Heart right ventricle (tissue), 16 donors: ENCODE results near the gene PLXND1. TPM values are rescaled to one million over a fixed set of nuclear protein-coding genes. Genes with fewer than 3 reads are reported as not detected.

Source experiments
- ATAC-seq, 8 donors: fragments of 200-7000 bp; cut with Tn5 transposase; one replicate each; pipeline ENCODE4 v1.9.1; 2020; ENCODE audit warnings: mild to moderate bottlenecking in 8 of 8, moderate library complexity in 8 of 8, moderate number of reproducible peaks in 1 of 8
- DNase-seq, 2 donors: peaks; one replicate each; pipeline ENCODE4 v3.0.0-alpha.2; 2020
- H3K27ac ChIP-seq, 10 donors: fragments of 200-600 bp; sonication (generic) in 2 of 10; one replicate each; pipeline versions ENCODE4 v1.5.0 to v1.8.0; 2020 to 2022; ENCODE audit warnings: mild to moderate bottlenecking in 3 of 10
- H3K27me3 ChIP-seq, 7 donors: fragments of 200-600 bp; one replicate each; pipeline ENCODE4 v1.8.0; 2021 to 2022; ENCODE audit warnings: mild to moderate bottlenecking in 2 of 7
- H3K36me3 ChIP-seq, 9 donors: fragments of 200-600 bp; sonication (generic) in 1 of 9; one replicate each; pipeline versions ENCODE4 v1.5.0 to v1.8.0; 2020 to 2022; ENCODE audit warnings: mild to moderate bottlenecking in 2 of 9
- H3K4me1 ChIP-seq, 9 donors: fragments of 200-600 bp; sonication (generic) in 1 of 9; one replicate each; pipeline versions ENCODE4 v1.5.0 to v1.8.0; 2020 to 2022; ENCODE audit warnings: mild to moderate bottlenecking in 4 of 9
- H3K4me3 ChIP-seq, 10 donors: fragments of 200-600 bp; sonication (generic) in 2 of 10; one replicate each; pipeline versions ENCODE4 v1.5.0 to v1.8.0; 2020 to 2022; ENCODE audit warnings: mild to moderate bottlenecking in 7 of 10, moderate library complexity in 2 of 10
- H3K9me3 ChIP-seq, 11 donors: fragments of 200-600 bp in 10 of 11; sonication (generic) in 2 of 11; one replicate each; pipeline versions ENCODE4 v1.5.0 to v1.8.0; 2013 to 2022; ENCODE audit warnings: mild to moderate bottlenecking in 2 of 11, control low read depth in 1 of 11, moderate library complexity in 1 of 11
- WGBS, 2 donors: extraction: QIAGEN DNeasy Blood & Tissue Kit; methylation state at CpG; one replicate each; pipeline ENCODE4 v1.1.7; 2013; ENCODE audit warnings: inconsistent platforms in 1 of 2; 5-methylcytosine and 5-hydroxymethylcytosine counted together
- intact Hi-C, 10 donors: fragments of 100-400 bp; cut with DNase I; formaldehyde crosslinking; loops; one replicate each; pipeline versions ENCODE4 v1.11.1 to v1.14.2; 2022
- polyA plus RNA-seq, 2 donors: library from polyadenylated mRNA; stranded (reverse); fragments of 200-250 nt; gene quantifications; one replicate each; pipeline ENCODE4 v1.2.3, GENCODE V29; 2013
- total RNA-seq, 10 donors: library from RNA; stranded (reverse); fragmentation: NEBNext Ultra II Directional in 3 of 10; extraction: Animal tissue kit (Norgen Biotek cat#: 25700) in 3 of 10; gene quantifications; one replicate each; pipeline versions ENCODE4 v1.2.1 to v1.2.4, GENCODE V29; 2021 to 2023
- TF ChIP-seq, protein P1 (sequence below), 9 donors: fragments of 200-600 bp; sonication (generic) in 2 of 9; IDR thresholded peaks; one replicate each; pipeline versions ENCODE4 v1.5.0 to v1.8.0; 2021 to 2022; ENCODE audit warnings: antibody characterized with exemption in 9 of 9, mild to moderate bottlenecking in 5 of 9, moderate library complexity in 1 of 9
- donor health status: Arrhythmogenic right ventricular cardiomyopathy.
- donor health status: ischemic (EF 13 %, LVEDD 7.1; RV severe dilation, severe dysfunction).
- donor health status: healthy with polysubstance abuse.
- donor health status: DM: no; HTN: yes; CAD: no.
- donor health status: DM: no; HTN: no; CAD: no.
- donor health status: ischemic (EF 25% LVEDD 6.9; RV normal size, moderate dysfunction).
- donor health status: ischemic (EF 25% LVEDD 5.7; RV mildly dilated, moderate dysfunction).
- donor health status: healthy.
- donor health status: DM: yes; HTN: yes; CAD: no.
- donor health status: Ischemic cardiomyopathy.
- donor health status: ischemic (EF 35%, LVEDD 5.7; RV mildly dilated, moderate dysfunction).
- donor health status: nonischemic (EF 11% LVEDD 7.7; RV severe dilation, severe dysfunction).
- donor health status: DM: yes; HTN: yes; CAD: no.
- donor health status: PGD.
- donor health status: ischemic (EF 29% LVEDD 5.4; RV normal size, mild dysfunction).
- donor health status: nonischemic (EF 23%, LVEDD 6.1; RV moderate dilation, normal function).

PLXND1 gene
- total and polyA plus RNA-seq, 12 donors = 40.9 to 169 (median 65.8) TPM

DNA sequence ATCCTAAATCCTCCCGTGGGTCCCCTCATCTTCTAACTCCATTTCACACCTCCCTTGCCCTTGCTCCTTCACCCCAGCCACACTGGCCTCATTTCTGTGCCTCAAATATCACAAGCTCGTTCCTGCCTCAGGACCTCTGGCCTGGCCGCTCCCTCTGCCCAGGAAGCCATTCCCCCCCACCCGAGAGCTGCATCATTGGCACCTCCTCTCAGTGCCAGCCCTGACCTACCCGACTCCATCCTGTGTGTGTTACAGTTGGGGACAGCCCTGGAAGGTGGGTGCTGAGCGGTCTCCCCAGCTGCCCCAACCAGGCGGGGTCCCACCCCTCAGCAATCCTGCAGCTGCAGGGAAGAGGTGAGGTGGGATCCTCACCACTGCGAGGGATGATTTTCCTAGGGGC, 14.5 kb downstream of the PLXND1 start:
- 60 to 68% methylated on average over 8 of the region's 8 CpGs for WGBS, 2 donors
- DNase-seq (no peak), ATAC-seq (no peak)
- no peaks in the 10 kb centered on the region for H3K9me3 ChIP-seq
- peaks cover 40 to 100% (median 96%) of the 10 kb centered on the region in 9 donors for H3K4me1 ChIP-seq
- TF ChIP-seq, protein P1, sequence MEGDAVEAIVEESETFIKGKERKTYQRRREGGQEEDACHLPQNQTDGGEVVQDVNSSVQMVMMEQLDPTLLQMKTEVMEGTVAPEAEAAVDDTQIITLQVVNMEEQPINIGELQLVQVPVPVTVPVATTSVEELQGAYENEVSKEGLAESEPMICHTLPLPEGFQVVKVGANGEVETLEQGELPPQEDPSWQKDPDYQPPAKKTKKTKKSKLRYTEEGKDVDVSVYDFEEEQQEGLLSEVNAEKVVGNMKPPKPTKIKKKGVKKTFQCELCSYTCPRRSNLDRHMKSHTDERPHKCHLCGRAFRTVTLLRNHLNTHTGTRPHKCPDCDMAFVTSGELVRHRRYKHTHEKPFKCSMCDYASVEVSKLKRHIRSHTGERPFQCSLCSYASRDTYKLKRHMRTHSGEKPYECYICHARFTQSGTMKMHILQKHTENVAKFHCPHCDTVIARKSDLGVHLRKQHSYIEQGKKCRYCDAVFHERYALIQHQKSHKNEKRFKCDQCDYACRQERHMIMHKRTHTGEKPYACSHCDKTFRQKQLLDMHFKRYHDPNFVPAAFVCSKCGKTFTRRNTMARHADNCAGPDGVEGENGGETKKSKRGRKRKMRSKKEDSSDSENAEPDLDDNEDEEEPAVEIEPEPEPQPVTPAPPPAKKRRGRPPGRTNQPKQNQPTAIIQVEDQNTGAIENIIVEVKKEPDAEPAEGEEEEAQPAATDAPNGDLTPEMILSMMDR (IDR thresholded peaks at IDR 0.05) = no peak
- H3K4me3 ChIP-seq = peak overlapping the region in 5 of 10 donors; percentile 14 to 37 (median 30)
- no peaks in the 10 kb centered on the region for H3K27me3 ChIP-seq
- intact Hi-C loops = loop anchor here in 2 of 10 donors (5.0 to 10.0 kb wide), 2 partner anchors 35 to 97 kb away; no protein-coding TSS in a partner anchor
- H3K36me3 ChIP-seq = peaks cover 0 to 32% (median 0%) of the 10 kb centered on the region in 9 donors
- H3K27ac ChIP-seq = peak overlapping the region; percentile 74 to 99 (median 92)

DNA sequence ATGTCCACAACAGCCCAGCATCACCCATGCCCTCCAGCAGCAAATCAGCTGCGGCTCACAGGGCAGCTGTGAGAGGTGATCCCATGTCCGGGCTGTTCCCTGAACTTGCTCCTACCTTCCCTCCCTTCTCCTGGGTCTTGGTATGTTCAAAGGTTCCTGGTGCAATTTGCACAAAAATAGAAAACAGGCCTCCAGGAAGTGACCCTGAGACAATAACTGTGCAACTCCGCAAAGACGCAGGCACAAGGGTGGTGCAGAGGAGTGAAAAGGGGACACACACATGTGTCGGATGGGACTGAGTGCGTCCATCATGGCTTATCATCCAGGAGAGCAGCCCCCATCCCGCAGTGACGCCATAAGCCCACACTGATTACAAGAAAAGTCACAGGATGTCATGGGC, 16.3 kb downstream of the PLXND1 start:
- H3K27me3 ChIP-seq = no peaks in the 10 kb centered on the region
- H3K27ac ChIP-seq = peak overlapping the region in 8 of 10 donors; percentile 13 to 99 (median 63)
- TF ChIP-seq, protein P1 (IDR thresholded peaks at IDR 0.05) = no peak
- no peak for ATAC-seq
- intact Hi-C loops = loop anchor here in 2 of 10 donors (5.0 to 10.0 kb wide), 2 partner anchors 33 to 95 kb away; no protein-coding TSS in a partner anchor
- H3K36me3 ChIP-seq = peaks cover 0 to 49% (median 12%) of the 10 kb centered on the region in 9 donors
- H3K9me3 ChIP-seq = no peaks in the 10 kb centered on the region
- H3K4me1 ChIP-seq = peaks cover 30 to 93% (median 83%) of the 10 kb centered on the region in 9 donors
- WGBS, 2 donors = 52 to 53% methylated on average over 8 of the region's 8 CpGs
- H3K4me3 ChIP-seq = peak overlapping the region in 3 of 10 donors; percentile 4 to 8 (median 4)
- DNase-seq = no peak

DNA sequence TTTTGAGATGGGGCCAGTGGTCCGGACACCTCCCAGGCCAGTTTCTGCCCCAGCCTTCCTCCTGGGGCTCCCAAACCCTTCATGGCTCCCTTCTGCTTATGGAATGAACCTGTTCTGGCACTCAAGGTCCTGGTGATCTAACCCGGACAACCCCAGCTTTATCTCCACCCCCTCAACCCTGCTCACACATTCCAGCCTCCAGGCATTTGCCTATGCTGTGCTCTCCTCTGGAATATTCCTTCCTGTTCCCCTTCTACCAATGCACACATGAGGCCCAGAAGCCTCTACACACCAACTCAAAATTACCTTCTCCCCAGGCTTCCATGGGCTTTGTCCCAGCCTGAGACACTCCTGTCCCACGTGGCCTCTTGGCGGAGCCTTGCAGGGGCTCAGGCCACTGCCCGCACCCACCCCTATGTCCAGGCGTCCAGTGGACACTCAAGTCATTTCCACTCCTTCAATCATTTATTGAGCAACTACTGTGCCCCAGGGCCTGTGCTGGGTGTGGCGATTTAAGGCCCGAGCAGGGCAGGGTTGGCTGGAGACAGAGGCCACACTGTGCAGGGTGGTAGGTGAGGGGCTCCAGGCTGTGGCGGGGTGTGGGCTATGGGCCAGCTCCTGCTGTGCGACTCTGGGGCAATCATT, 18.8 kb downstream of the PLXND1 start:
- ATAC-seq (no peak), DNase-seq (no peak)
- Histone ChIP-seq H3K27me3 (no peaks in the 10 kb centered on the region), H3K36me3 (peaks cover 0 to 74% (median 15%) of the 10 kb centered on the region in 9 donors), H3K4me1 (peaks cover 19 to 68% (median 58%) of the 10 kb centered on the region in 9 donors), H3K27ac (peak overlapping the region in 7 of 10 donors; percentile 6 to 90 (median 41)), H3K9me3 (no peaks in the 10 kb centered on the region), H3K4me3 (no peak overlapping the region)
- intact Hi-C loops = no loop called here
- 82 to 90% methylated on average over 10 of the region's 10 CpGs for WGBS, 2 donors
- TF ChIP-seq, protein P1 (IDR thresholded peaks at IDR 0.05) = no peak

DNA sequence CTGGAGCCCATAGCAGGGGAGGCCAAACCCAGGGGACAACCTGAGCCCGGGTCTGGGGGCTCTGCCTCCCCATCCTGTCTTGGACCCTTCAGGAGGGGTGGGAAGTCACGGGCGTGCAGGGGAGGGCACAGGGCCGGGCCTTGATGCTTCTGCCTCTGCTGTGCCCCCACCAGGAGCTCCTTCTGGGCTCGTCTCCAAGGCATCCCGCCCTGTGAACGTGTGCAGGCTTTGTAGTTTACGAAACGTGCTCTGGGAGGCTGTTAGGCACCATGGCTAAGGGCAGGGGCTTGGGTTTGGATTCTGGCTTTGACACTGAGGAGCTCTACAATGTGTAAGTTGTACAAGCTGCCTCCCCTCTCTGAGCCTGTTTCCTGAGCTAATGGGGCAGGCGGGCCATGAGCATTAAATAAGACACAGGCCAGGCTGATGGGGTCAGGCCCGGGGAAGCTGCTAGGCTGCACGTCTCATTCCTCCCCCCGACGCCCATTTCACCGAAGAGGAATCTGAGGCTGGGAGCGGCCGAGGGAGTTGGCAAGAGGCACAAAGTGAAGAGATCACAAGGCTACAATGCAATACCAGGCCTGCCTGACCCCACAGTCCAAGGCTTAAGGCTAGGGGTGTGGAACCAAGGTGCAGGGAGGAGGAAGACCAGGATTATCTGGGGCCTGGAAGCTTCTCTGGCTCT, 19.6 kb downstream of the PLXND1 start:
- TF ChIP-seq, protein P1 (IDR thresholded peaks at IDR 0.05) = no peak
- WGBS, 2 donors = 60 to 62% methylated on average over 17 of the region's 17 CpGs
- peaks cover 13 to 60% (median 50%) of the 10 kb centered on the region in 9 donors for H3K4me1 ChIP-seq
- DNase-seq (no peak), ATAC-seq (peak in 6 of 8 donors; percentile 6 to 58 (median 14))
- peak overlapping the region in 7 of 10 donors; percentile 6 to 90 (median 41) for H3K27ac ChIP-seq
- intact Hi-C loops = no loop called here
- no peaks in the 10 kb centered on the region for H3K9me3 ChIP-seq
- H3K4me3 ChIP-seq = no peak overlapping the region
- H3K36me3 ChIP-seq = peaks cover 0 to 82% (median 15%) of the 10 kb centered on the region in 9 donors
- no peaks in the 10 kb centered on the region for H3K27me3 ChIP-seq
